Breast epithelium (tissue), 4 donors: Measurements from ENCODE around the gene SLC12A4. TPM values are rescaled to one million over a fixed set of nuclear protein-coding genes. Genes with fewer than 3 reads are reported as not detected.
"Not testable (repeated sequence)": the region's sequence is repeated elsewhere in the genome, so short reads cannot be mapped to it uniquely, and the experiment has no call there.

Source experiments
- DNase-seq, 2 donors: peaks; one replicate each; pipeline ENCODE4 v3.0.0-alpha.2; 2019; ENCODE audit warnings: low spot score in 2 of 2
- H3K27ac ChIP-seq, 2 donors: fragments of 200-600 bp; sonication (generic) in 1 of 2; one replicate each; pipeline ENCODE4 v1.5.1; 2016 to 2019; ENCODE audit warnings: mild to moderate bottlenecking in 1 of 2
- H3K27me3 ChIP-seq, 2 donors: fragments of 200-600 bp; sonication (generic) in 1 of 2; one replicate each; pipeline versions ENCODE4 v1.5.1 to v1.6.0; 2017 to 2019; ENCODE audit warnings: control low read depth in 1 of 2, mild to moderate bottlenecking in 1 of 2
- H3K36me3 ChIP-seq: fragments of 200-600 bp; one replicate; pipeline ENCODE4 v1.5.1; 2019
- H3K4me1 ChIP-seq, 2 donors: fragments of 200-600 bp; sonication (generic); one replicate each; pipeline ENCODE4 v1.5.1; 2016 to 2019; ENCODE audit warnings: control low read depth in 1 of 2
- H3K4me3 ChIP-seq, 3 donors: fragments of 200-600 bp; sonication (generic); 1 replicate in 2 of 3; 2 replicates in 1 of 3; pipeline ENCODE4 v1.5.1; 2016 to 2019; ENCODE audit warnings: mild to moderate bottlenecking in 3 of 3, moderate library complexity in 2 of 3
- H3K9me3 ChIP-seq, 2 donors: fragments of 200-600 bp; sonication (generic) in 1 of 2; one replicate each; pipeline ENCODE4 v1.5.1; 2016 to 2019; ENCODE audit warnings: control low read depth in 1 of 2
- CTCF ChIP-seq, 3 donors: fragments of 450-650 bp; IDR thresholded peaks; one replicate each; pipeline ENCODE4 v1.5.1; 2016 to 2017; ENCODE audit warnings: antibody characterized with exemption in 3 of 3, mild to moderate bottlenecking in 3 of 3, moderate library complexity in 3 of 3
- POLR2A ChIP-seq: fragments of 450-650 bp; IDR thresholded peaks from one replicate; pipeline ENCODE4 v1.6.1; 2016; ENCODE audit warnings: antibody characterized with exemption, mild to moderate bottlenecking, moderate library complexity
- POLR2AphosphoS5 ChIP-seq, 3 donors: sonication (generic); formaldehyde crosslinking; IDR thresholded peaks; one replicate each; pipeline ENCODE4 v1.6.1; 2017; ENCODE audit warnings: antibody characterized with exemption in 3 of 3
- intact Hi-C: fragments of 100-400 bp; cut with DNase I; formaldehyde crosslinking; loops from one replicate; pipeline ENCODE4 v1.15.1; 2023; ENCODE audit warnings: low total_unique reads
- total RNA-seq, 3 donors: library from RNA; depleted of rRNA; stranded (reverse); fragments of >200 nt; gene quantifications; one replicate each; pipeline ENCODE4 v1.1.0, GENCODE V29; 2016

Gene SLC12A4
- total RNA-seq, 3 donors from 2014 or later = 32.1 to 64.9 (median 53.6) TPM

GRCh38 chr16:67976205-67976604 is 7.8 kb upstream of the SLC12A4 start:
- Histone ChIP-seq H3K27me3 (no peaks in the 10 kb centered on the region), H3K27ac (no peak overlapping the region), H3K4me3 (no peak overlapping the region), H3K36me3 (no peaks in the 10 kb centered on the region), H3K4me1 (no peaks in the 10 kb centered on the region), H3K9me3 (no peaks in the 10 kb centered on the region)
- DNase-seq = no peak
- TF ChIP-seq CTCF (IDR thresholded peaks at IDR 0.05) (no peak), POLR2AphosphoS5 (IDR thresholded peaks at IDR 0.05) (no peak), POLR2A (no peak)
- intact Hi-C loops = loop anchor here (5.0 kb wide), 1 partner anchor 61 kb away; no protein-coding TSS in a partner anchor

GRCh38 chr16:67975321-67976105 is 7.1 kb upstream of the SLC12A4 start:
- Histone ChIP-seq H3K4me3 (no peak overlapping the region), H3K9me3 (no peaks in the 10 kb centered on the region), H3K36me3 (no peaks in the 10 kb centered on the region), H3K27ac (no peak overlapping the region), H3K27me3 (no peaks in the 10 kb centered on the region), H3K4me1 (no peaks in the 10 kb centered on the region)
- intact Hi-C loops = loop anchor here (5.0 kb wide), 1 partner anchor 62 kb away; no protein-coding TSS in a partner anchor
- TF ChIP-seq POLR2A (no peak), POLR2AphosphoS5 (IDR thresholded peaks at IDR 0.05) (no peak), CTCF (IDR thresholded peaks at IDR 0.05) (no peak)
- no peak for DNase-seq

GRCh38 chr16:67972285-67972684 is 3.8 kb upstream of the SLC12A4 start:
- H3K9me3 ChIP-seq, intact Hi-C loops, H3K36me3 ChIP-seq, H3K4me3 ChIP-seq, H3K4me1 ChIP-seq, H3K27ac ChIP-seq, H3K27me3 ChIP-seq, DNase-seq: not testable (repeated sequence)

GRCh38 chr16:67971111-67971510 is 2.7 kb upstream of the SLC12A4 start:
- Histone ChIP-seq H3K4me1 (peaks cover 0 to 7% of the 10 kb centered on the region in 2 donors), H3K27me3 (no peaks in the 10 kb centered on the region), H3K4me3 (no peak overlapping the region), H3K27ac (no peak overlapping the region), H3K9me3 (no peaks in the 10 kb centered on the region), H3K36me3 (no peaks in the 10 kb centered on the region)
- no peak for DNase-seq
- intact Hi-C loops = no loop called here
- TF ChIP-seq POLR2AphosphoS5 (IDR thresholded peaks at IDR 0.05) (no peak), POLR2A (no peak), CTCF (IDR thresholded peaks at IDR 0.05) (no peak)

GRCh38 chr16:67969254-67970039 is 1.0 kb upstream of the SLC12A4 start:
- H3K9me3 ChIP-seq = no peaks in the 10 kb centered on the region
- no peaks in the 10 kb centered on the region for H3K36me3 ChIP-seq
- no peaks in the 10 kb centered on the region for H3K27me3 ChIP-seq
- peak overlapping the region; percentile 84 to 96 (median 89) for H3K4me3 ChIP-seq
- H3K27ac ChIP-seq = peak overlapping the region; percentile 92 to 98
- intact Hi-C loops = no loop called here
- H3K4me1 ChIP-seq = peaks cover 0 to 10% of the 10 kb centered on the region in 2 donors
- no peak for DNase-seq
- no peak for TF ChIP-seq CTCF (IDR thresholded peaks at IDR 0.05)
- TF ChIP-seq POLR2A = no peak
- TF ChIP-seq POLR2AphosphoS5 (IDR thresholded peaks at IDR 0.05) = no peak
